H1 (cell line): ENCODE measurements around the gene CCNT2. TPM values are rescaled to one million over a fixed set of nuclear protein-coding genes. Genes with fewer than 3 reads are reported as not detected.

Source experiments
- CTCF ChIA-PET: fragments of 300-600 bp; sonication (Branson Sonifier 250); formaldehyde crosslinking; loops from one replicate; lab custom pipeline; 2021; ENCODE audit not compliant: partially characterized antibody; lab: Charles Lee
- POLR2A ChIA-PET: fragments of 300-600 bp; sonication (Branson Sonifier 250); formaldehyde crosslinking; loops from one replicate; lab custom pipeline; 2021; ENCODE audit warnings: inconsistent platforms; ENCODE audit not compliant: partially characterized antibody; lab: Charles Lee
- DNase-seq, 2 experiments: peaks; one replicate each; pipeline versions ENCODE4 v3.0.0 to v3.0.0-alpha.2; 2010 to 2022; ENCODE audit warnings: low spot score in 2 of 2, low read depth in 1 of 2, mixed read lengths in 1 of 2
- FAIRE-seq: peaks from 2 replicates; lab custom pipeline; 2011; peaks lifted over from hg19 to GRCh38; lab: Jason Lieb, UNC
- H2AFZ ChIP-seq: 2 replicates; pipeline ENCODE4 v1.8.1; 2012; ENCODE audit warnings: low read length, inconsistent platforms
- H2AK5ac ChIP-seq: 2 replicates; pipeline ENCODE4 v1.6.1; 2013; ENCODE audit warnings: low read depth, low read length
- H2BK120ac ChIP-seq: replicated peaks from 2 replicates; pipeline ENCODE3; 2013; ENCODE audit warnings: low read depth, low read length, inconsistent platforms
- H2BK12ac ChIP-seq: 2 replicates; pipeline ENCODE4 v1.6.1; 2013; ENCODE audit warnings: low read depth, low read length
- H2BK15ac ChIP-seq: 2 replicates; pipeline ENCODE4 v1.6.1; 2013; ENCODE audit warnings: low read length
- H2BK20ac ChIP-seq: 2 replicates; pipeline ENCODE4 v1.6.1; 2013; ENCODE audit warnings: low read length
- H2BK5ac ChIP-seq: 2 replicates; pipeline ENCODE4 v1.6.1; 2013; ENCODE audit warnings: low read depth, low read length
- H3K14ac ChIP-seq: 2 replicates; pipeline ENCODE4 v1.6.1; 2013; ENCODE audit warnings: inconsistent platforms; ENCODE audit not compliant: insufficient read length
- H3K18ac ChIP-seq: 2 replicates; pipeline ENCODE4 v1.6.1; 2013; ENCODE audit warnings: low read length; ENCODE audit errors: extremely low read depth
- H3K23ac ChIP-seq: 2 replicates; pipeline ENCODE4 v1.6.1; 2013; ENCODE audit warnings: inconsistent platforms; ENCODE audit not compliant: insufficient read length
- H3K23me2 ChIP-seq: 2 replicates; pipeline ENCODE4 v1.6.1; 2013; ENCODE audit warnings: low read depth, low read length
- H3K27ac ChIP-seq: 2 replicates; pipeline ENCODE4 v1.6.1; 2011; ENCODE audit warnings: low read depth, low read length, inconsistent platforms
- H3K27me3 ChIP-seq, 4 experiments: replicated peaks in 1 of 4; 1 replicate in 1 of 4; 2 replicates in 3 of 4; pipeline versions ENCODE4 v1.6.1 to v1.8.1; 2011 to 2013; ENCODE audit warnings: low read length in 3 of 4, mild to moderate bottlenecking in 3 of 4, inconsistent platforms in 2 of 4, mixed read lengths in 2 of 4, moderate library complexity in 1 of 4; ENCODE audit not compliant: control insufficient read depth in 3 of 4, insufficient read depth in 3 of 4; ENCODE audit errors: extremely low read depth in 1 of 4
- H3K36me3 ChIP-seq, 4 experiments: 2 replicates each; pipeline versions ENCODE4 v1.6.1 to v1.8.1; 2011 to 2013; ENCODE audit warnings: mild to moderate bottlenecking in 4 of 4, low read length in 3 of 4, moderate library complexity in 2 of 4, control low read depth in 1 of 4, inconsistent platforms in 1 of 4; ENCODE audit not compliant: insufficient read depth in 4 of 4, control insufficient read depth in 2 of 4
- H3K4ac ChIP-seq: replicated peaks from 2 replicates; pipeline ENCODE3; 2013; ENCODE audit warnings: low read length, low read depth, mixed read lengths, inconsistent platforms; ENCODE audit not compliant: insufficient read length
- H3K4me1 ChIP-seq, 4 experiments: replicated peaks in 1 of 4; 1 replicate in 1 of 4; 2 replicates in 3 of 4; pipeline versions ENCODE4 v1.6.1 to v1.8.1; 2011 to 2013; ENCODE audit warnings: low read length in 3 of 4, inconsistent platforms in 2 of 4, mixed read lengths in 1 of 4; ENCODE audit not compliant: insufficient read depth in 4 of 4, control insufficient read depth in 3 of 4
- H3K4me2 ChIP-seq, 2 experiments: 2 replicates each; pipeline versions ENCODE4 v1.6.1 to v1.8.1; 2011 to 2013; ENCODE audit warnings: low read depth in 2 of 2, low read length in 2 of 2, control low read depth in 1 of 2, inconsistent platforms in 1 of 2, mild to moderate bottlenecking in 1 of 2; ENCODE audit not compliant: insufficient read depth in 1 of 2
- H3K4me3 ChIP-seq, 4 experiments: fragments of 200-600, 300-600 bp in 1 of 4; sonication (generic), shearing (Covaris generic), sonication (Bioruptor Twin) in 1 of 4; 2 replicates each; pipeline versions ENCODE4 v1.5.1 to v1.8.1; 2011 to 2016; ENCODE audit warnings: low read length in 4 of 4, low read depth in 3 of 4, control low read depth in 2 of 4, inconsistent platforms in 2 of 4, mild to moderate bottlenecking in 2 of 4, mixed read lengths in 1 of 4, moderate library complexity in 1 of 4; ENCODE audit not compliant: insufficient read depth in 2 of 4; ENCODE audit errors: extremely low read depth in 1 of 4
- H3K56ac ChIP-seq: replicated peaks from 2 replicates; pipeline ENCODE3; 2013; ENCODE audit warnings: low read depth, mild to moderate bottlenecking, mixed read lengths, low read length, inconsistent platforms; ENCODE audit not compliant: insufficient read length
- H3K79me1 ChIP-seq: 2 replicates; pipeline ENCODE4 v1.6.1; 2013; ENCODE audit warnings: low read depth, low read length, control low read depth
- H3K79me2 ChIP-seq, 2 experiments: 2 replicates each; pipeline versions ENCODE4 v1.6.1 to v1.8.1; 2012 to 2013; ENCODE audit warnings: low read length in 2 of 2, mild to moderate bottlenecking in 2 of 2, inconsistent platforms in 1 of 2; ENCODE audit not compliant: insufficient read depth in 2 of 2, control insufficient read depth in 1 of 2
- H3K9ac ChIP-seq, 4 experiments: replicated peaks in 1 of 4; 1 replicate in 1 of 4; 2 replicates in 3 of 4; pipeline versions ENCODE4 v1.6.1 to v1.8.1; 2011 to 2013; ENCODE audit warnings: low read depth in 3 of 4, low read length in 3 of 4, control low read depth in 2 of 4, mild to moderate bottlenecking in 2 of 4, moderate library complexity in 2 of 4, inconsistent platforms in 1 of 4; ENCODE audit errors: extremely low read depth in 1 of 4
- H3K9me3 ChIP-seq, 2 experiments: 2 replicates each; pipeline versions ENCODE4 v1.6.1 to v1.8.1; 2012 to 2013; ENCODE audit warnings: mild to moderate bottlenecking in 2 of 2, moderate library complexity in 2 of 2, control low read depth in 1 of 2, inconsistent platforms in 1 of 2, low read depth in 1 of 2, low read length in 1 of 2, mixed read lengths in 1 of 2; ENCODE audit not compliant: insufficient read depth in 2 of 2
- H4K20me1 ChIP-seq, 2 experiments: replicated peaks in 1 of 2; 2 replicates each; pipeline versions ENCODE3 to v1.8.1; 2011 to 2013; ENCODE audit warnings: inconsistent platforms in 2 of 2, low read length in 2 of 2, mild to moderate bottlenecking in 1 of 2; ENCODE audit not compliant: insufficient read depth in 2 of 2, control insufficient read depth in 1 of 2
- H4K5ac ChIP-seq: 2 replicates; pipeline ENCODE4 v1.6.1; 2013; ENCODE audit warnings: low read length, low read depth, mixed read lengths, inconsistent platforms; ENCODE audit not compliant: insufficient read length
- H4K8ac ChIP-seq: 2 replicates; pipeline ENCODE4 v1.8.0; 2013; ENCODE audit warnings: mild to moderate bottlenecking, moderate library complexity, low read length, inconsistent platforms; ENCODE audit not compliant: insufficient read depth; ENCODE audit errors: extremely low read depth
- H4K91ac ChIP-seq: replicated peaks from 2 replicates; pipeline ENCODE3; 2013; ENCODE audit warnings: low read length, mixed read lengths, inconsistent platforms; ENCODE audit not compliant: insufficient read length
- EGR1 ChIP-seq: IDR thresholded peaks from 2 replicates; pipeline ENCODE4 v1.6.1; 2011; ENCODE audit warnings: low read depth, low read length, borderline replicate concordance
- EP300 ChIP-seq, 2 experiments: IDR thresholded peaks; 1 replicate in 1 of 2; 2 replicates in 1 of 2; pipeline ENCODE4 v1.6.1; 2011 to 2012; ENCODE audit warnings: low read depth in 2 of 2, low read length in 2 of 2, mild to moderate bottlenecking in 2 of 2, borderline replicate concordance in 1 of 2, inconsistent platforms in 1 of 2, moderate library complexity in 1 of 2
- FOSL1 ChIP-seq: IDR thresholded peaks from 2 replicates; pipeline ENCODE4 v1.6.1; 2011; ENCODE audit warnings: mild to moderate bottlenecking, low read depth, low read length, moderate library complexity; ENCODE audit not compliant: insufficient read depth
- JUND ChIP-seq: IDR thresholded peaks from 2 replicates; pipeline ENCODE4 v1.6.1; 2011; ENCODE audit warnings: mild to moderate bottlenecking, improper control_type of control experiment, low read length
- KDM4A ChIP-seq: IDR thresholded peaks from one replicate; pipeline ENCODE4 v1.7.1; 2012; ENCODE audit warnings: low read depth, mild to moderate bottlenecking, moderate library complexity, low read length, inconsistent platforms; ENCODE audit not compliant: severe bottlenecking
- POLR2A ChIP-seq, 2 experiments: IDR thresholded peaks; 1 replicate in 1 of 2; 2 replicates in 1 of 2; pipeline ENCODE4 v1.6.1; 2011; ENCODE audit warnings: low read depth in 2 of 2, low read length in 2 of 2, mild to moderate bottlenecking in 2 of 2; ENCODE audit errors: control extremely low read depth in 1 of 2
- WGBS, 2 experiments: shearing (Covaris generic) in 1 of 2; methylation state at CpG; one replicate each; pipeline versions ENCODE4 v1.1.6 to v1.1.7; 2013 to 2015; ENCODE audit warnings: low lambda C conversion rate in 2 of 2, mixed read lengths in 2 of 2, inconsistent platforms in 1 of 2, low coverage in 1 of 2, missing lambda C conversion rate in 1 of 2; ENCODE audit not compliant: insufficient replicate concordance in 2 of 2, insufficient coverage in 1 of 2, insufficient read length in 1 of 2; ENCODE audit errors: extremely low coverage in 1 of 2, missing lambda C conversion rate in 1 of 2; 5-methylcytosine and 5-hydroxymethylcytosine counted together
- polyA plus RNA-seq, 7 experiments: library from polyadenylated mRNA; depleted of rRNA in 3 of 7; stranded (reverse) in 5 of 7; unstranded in 2 of 7; fragments of >200 nt in 5 of 7; fragments of 200-250 nt in 2 of 7; gene quantifications; 1 replicate in 5 of 7; 2 replicates in 1 of 7; 4 replicates in 1 of 7; pipeline versions ENCODE4 v1.2.1 to v1.2.3, GENCODE V29; 2011 to 2013; ENCODE audit warnings: missing spikeins in 2 of 7, mixed read lengths in 2 of 7
- total RNA-seq: library from RNA; stranded (reverse); fragmentation: NEBNext Ultra II Directional; extraction: Animal tissue kit (Norgen Biotek cat#: 25700); gene quantifications from 2 replicates; pipeline ENCODE4 v1.2.1, GENCODE V29; 2021
- TF ChIP-seq, protein P1 (sequence below): IDR thresholded peaks from 2 replicates; pipeline ENCODE4 v1.6.1; 2012; ENCODE audit warnings: inconsistent platforms

CCNT2 gene
- total and polyA plus RNA-seq, 2 of the 8 experiments (the other 6 are each of a cell fraction or from before 2014, with no cell fraction given), result 13.0 to 39.7 TPM

GRCh38 chr2:134999521-134999920 is 80.9 kb downstream of the CCNT2 start:
- peaks cover 0 to under 1% (median 0%) of the 10 kb centered on the region in 4 experiments; a peak in 2 of 7 replicates for H3K27me3 ChIP-seq
- 96% methylated on average over 2 of the region's 2 CpGs; no CpG with 5 or more reads in 1 of the 2 experiments for WGBS, 2 experiments
- H4K8ac ChIP-seq, result no peak overlapping the region
- no peak for FAIRE-seq
- no peaks in the 10 kb centered on the region for H4K20me1 ChIP-seq
- no peak overlapping the region for H2BK12ac ChIP-seq
- no peak overlapping the region for H3K27ac ChIP-seq
- H3K36me3 ChIP-seq, result no peaks in the 10 kb centered on the region
- no peaks in the 10 kb centered on the region for H3K23me2 ChIP-seq
- no peak overlapping the region for H3K23ac ChIP-seq
- no peaks in the 10 kb centered on the region for H3K4me1 ChIP-seq
- no peak overlapping the region for H2BK20ac ChIP-seq
- TF ChIP-seq, protein P1, sequence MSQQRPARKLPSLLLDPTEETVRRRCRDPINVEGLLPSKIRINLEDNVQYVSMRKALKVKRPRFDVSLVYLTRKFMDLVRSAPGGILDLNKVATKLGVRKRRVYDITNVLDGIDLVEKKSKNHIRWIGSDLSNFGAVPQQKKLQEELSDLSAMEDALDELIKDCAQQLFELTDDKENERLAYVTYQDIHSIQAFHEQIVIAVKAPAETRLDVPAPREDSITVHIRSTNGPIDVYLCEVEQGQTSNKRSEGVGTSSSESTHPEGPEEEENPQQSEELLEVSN, result no peak
- TF ChIP-seq FOSL1 (no peak), EGR1 (no peak), KDM4A (no peak), POLR2A (IDR thresholded peaks at IDR 0.05; ENCODE audit: control extremely low read depth in 1 of 2, low read depth in 2 of 2, low read length in 2 of 2) (no peak), EP300 (IDR thresholded peaks at IDR 0.05; ENCODE audit: borderline replicate concordance in 1 of 2, low read depth in 2 of 2, low read length in 2 of 2) (no peak), JUND (no peak)
- no peak overlapping the region for H2AK5ac ChIP-seq
- ChIA-PET CTCF (interaction anchor here (1.0 to 1.9 kb wide), 3 partner anchors 10 to 548 kb away, joined by 3 to 9 read pairs (median 3); no protein-coding TSS in a partner anchor), POLR2A (no interaction called here)
- H3K9me3 ChIP-seq, result no peaks in the 10 kb centered on the region
- no peak overlapping the region for H2BK120ac ChIP-seq
- no peak for DNase-seq
- H3K56ac ChIP-seq, result no peak overlapping the region
- H3K79me1 ChIP-seq, result no peaks in the 10 kb centered on the region
- no peak overlapping the region for H3K4me2 ChIP-seq
- H3K4ac ChIP-seq, result no peak overlapping the region
- H2BK5ac ChIP-seq, result no peak overlapping the region
- no peak overlapping the region for H4K5ac ChIP-seq
- no peak overlapping the region for H4K91ac ChIP-seq
- H2BK15ac ChIP-seq, result no peak overlapping the region
- no peak overlapping the region for H3K9ac ChIP-seq
- H3K14ac ChIP-seq, result no peak overlapping the region
- H3K79me2 ChIP-seq, result no peaks in the 10 kb centered on the region
- H2AFZ ChIP-seq, result no peak overlapping the region
- no peak overlapping the region for H3K4me3 ChIP-seq
- H3K18ac ChIP-seq, result no peak overlapping the region
